Measurements from ENCODE around the gene CLDN12.

GRCh38 chr7:90424720-90425119, 21.5 kb downstream of the CLDN12 start:
- TF ChIP-seq POLR2AphosphoS5 (IDR thresholded peaks at IDR 0.05; ENCODE audit: borderline replicate concordance, low read depth, low read length): no peak
- TF ChIP-seq EZH2 (IDR thresholded peaks at IDR 0.05): no peak
- no peak for TF ChIP-seq FOXP2 (optimal IDR thresholded peaks at IDR 0.05; ENCODE audit: control extremely low read depth, extremely low read length, insufficient read depth)

All from SK-N-MC (cell line).